Neuronal stem cell (in vitro differentiated cells): ENCODE data around the gene LMTK2.
A peak's percentile ranks its signal among the peaks of the same experiment; 100 is the strongest.

Experiments
- DNase-seq: peaks from one replicate; pipeline ENCODE4 v3.0.0-alpha.2; 2013; ENCODE audit warnings: low spot score
- H2AFZ ChIP-seq: one replicate; pipeline ENCODE4 v1.6.1; 2013; ENCODE audit warnings: mild to moderate bottlenecking, low read length, inconsistent platforms
- H2AK5ac ChIP-seq: 2 replicates; pipeline ENCODE4 v1.6.1; 2013; ENCODE audit warnings: low read depth, mild to moderate bottlenecking, inconsistent platforms, low read length, moderate library complexity, mixed read lengths
- H2BK120ac ChIP-seq: 2 replicates; pipeline ENCODE4 v1.6.1; 2013; ENCODE audit warnings: low read depth, mild to moderate bottlenecking, inconsistent platforms, low read length, moderate library complexity, mixed read lengths
- H2BK12ac ChIP-seq: one replicate; pipeline ENCODE4 v1.6.1; 2013; ENCODE audit warnings: low read length, inconsistent platforms
- H2BK15ac ChIP-seq: 2 replicates; pipeline ENCODE4 v1.6.1; 2013; ENCODE audit warnings: mild to moderate bottlenecking, low read length, inconsistent platforms, mixed read lengths
- H2BK5ac ChIP-seq: one replicate; pipeline ENCODE4 v1.6.1; 2013; ENCODE audit warnings: inconsistent platforms, mild to moderate bottlenecking, low read length, moderate library complexity
- H3K14ac ChIP-seq: one replicate; pipeline ENCODE4 v1.6.1; 2013; ENCODE audit warnings: low read length, inconsistent platforms
- H3K18ac ChIP-seq: 2 replicates; pipeline ENCODE4 v1.6.1; 2013; ENCODE audit warnings: low read length, inconsistent platforms
- H3K23ac ChIP-seq: 2 replicates; pipeline ENCODE4 v1.6.1; 2013; ENCODE audit warnings: low read depth, mild to moderate bottlenecking, mixed read lengths, low read length, inconsistent platforms; ENCODE audit not compliant: poor library complexity
- H3K27ac ChIP-seq: replicated peaks from 3 replicates; pipeline ENCODE4 v1.5.1; 2013; ENCODE audit warnings: low read length, inconsistent platforms
- H3K27me3 ChIP-seq, 3 experiments: 2 replicates each; pipeline ENCODE4 v1.6.1; 2013; ENCODE audit warnings: low read length in 3 of 3, mild to moderate bottlenecking in 2 of 3, inconsistent platforms in 1 of 3, low read depth in 1 of 3, mixed read lengths in 1 of 3, moderate library complexity in 1 of 3; ENCODE audit not compliant: control insufficient read depth in 3 of 3, insufficient read depth in 3 of 3
- H3K36me3 ChIP-seq, 2 donors: replicated peaks in 1 of 2; 2 replicates each; pipeline ENCODE4 v1.6.1; 2013; ENCODE audit warnings: low read length in 2 of 2; ENCODE audit not compliant: control insufficient read depth in 2 of 2, insufficient read depth in 2 of 2
- H3K4ac ChIP-seq: 2 replicates; pipeline ENCODE4 v1.6.1; 2013; ENCODE audit warnings: inconsistent platforms, mild to moderate bottlenecking, low read length, moderate library complexity
- H3K4me1 ChIP-seq, 2 donors: 1 replicate in 1 of 2; 2 replicates in 1 of 2; pipeline ENCODE4 v1.6.1; 2013; ENCODE audit warnings: low read length in 2 of 2, low read depth in 1 of 2; ENCODE audit not compliant: control insufficient read depth in 2 of 2, insufficient read depth in 1 of 2
- H3K4me2 ChIP-seq: one replicate; pipeline ENCODE4 v1.6.1; 2013; ENCODE audit warnings: mild to moderate bottlenecking, low read length, inconsistent platforms; ENCODE audit not compliant: insufficient read depth, poor library complexity, severe bottlenecking
- H3K4me3 ChIP-seq, 2 donors: 2 replicates each; pipeline ENCODE4 v1.5.1; 2013; ENCODE audit warnings: low read length in 2 of 2, mild to moderate bottlenecking in 2 of 2, inconsistent platforms in 1 of 2, moderate library complexity in 1 of 2
- H3K79me1 ChIP-seq: one replicate; pipeline ENCODE4 v1.6.1; 2013; ENCODE audit warnings: low read depth, mild to moderate bottlenecking, inconsistent platforms, low read length, moderate library complexity
- H3K9ac ChIP-seq: one replicate; pipeline ENCODE4 v1.6.1; 2013; ENCODE audit warnings: mild to moderate bottlenecking, low read depth, low read length, inconsistent platforms; ENCODE audit not compliant: poor library complexity
- H3K9me3 ChIP-seq, 2 donors: replicated peaks in 1 of 2; 2 replicates each; pipeline versions ENCODE3 to v1.6.1; 2013; ENCODE audit warnings: low read length in 2 of 2, mild to moderate bottlenecking in 2 of 2, inconsistent platforms in 1 of 2, low read depth in 1 of 2, mixed read lengths in 1 of 2, moderate library complexity in 1 of 2; ENCODE audit not compliant: control insufficient read depth in 2 of 2, insufficient read depth in 1 of 2
- H4K8ac ChIP-seq: one replicate; pipeline ENCODE4 v1.6.1; 2013; ENCODE audit warnings: low read depth, mild to moderate bottlenecking, inconsistent platforms, low read length, moderate library complexity
- H4K91ac ChIP-seq: one replicate; pipeline ENCODE4 v1.6.1; 2013; ENCODE audit warnings: low read length, low read depth, mild to moderate bottlenecking, inconsistent platforms; ENCODE audit not compliant: poor library complexity
- WGBS, 2 donors: extraction: QIAGEN DNeasy Blood & Tissue Kit; methylation state at CpG; one replicate each; pipeline ENCODE4 v1.1.7; 2013; ENCODE audit warnings: missing lambda C conversion rate in 2 of 2, mixed read lengths in 1 of 2; ENCODE audit not compliant: insufficient read length in 2 of 2, insufficient replicate concordance in 1 of 2; ENCODE audit errors: extremely low coverage in 2 of 2; 5-methylcytosine and 5-hydroxymethylcytosine counted together

The LMTK2 gene

GRCh38 chr7:98206451-98207330 is 100.0 kb downstream of the LMTK2 start:
- Histone ChIP-seq H3K14ac (no peak overlapping the region), H3K9ac (peak overlapping the region; percentile 21), H3K27ac (no peak overlapping the region), H3K23ac (peak overlapping the region; percentile 80), H2AK5ac (no peak overlapping the region), H3K18ac (no peak overlapping the region), H2AFZ (no peak overlapping the region), H3K36me3 (peaks cover 16 to 67% of the 10 kb centered on the region in 2 donors), H4K91ac (no peak overlapping the region), H3K4ac (no peak overlapping the region), H3K4me3 (no peak overlapping the region), H2BK15ac (no peak overlapping the region), H4K8ac (no peak overlapping the region), H3K27me3 (no peaks in the 10 kb centered on the region), H3K4me2 (no peak overlapping the region), H3K9me3 (no peaks in the 10 kb centered on the region), H2BK120ac (no peak overlapping the region), H3K79me1 (peaks cover 2% of the 10 kb centered on the region), H2BK5ac (peak overlapping the region; percentile 29), H3K4me1 (peaks cover 0 to 3% of the 10 kb centered on the region in 2 donors), H2BK12ac (no peak overlapping the region)
- no CpG with 5 or more reads among the region's 47 CpGs for WGBS, 2 donors
- no peak for DNase-seq

- Histone ChIP-seq H2AFZ (no peak overlapping the region), H2BK15ac (no peak overlapping the region), H2AK5ac (no peak overlapping the region), H2BK12ac (no peak overlapping the region), H3K36me3 (peaks cover 16 to 43% of the 10 kb centered on the region in 2 donors), H3K4ac (no peak overlapping the region), H3K9ac (no peak overlapping the region), H3K4me1 (peaks cover 0 to 6% of the 10 kb centered on the region in 2 donors), H3K18ac (no peak overlapping the region), H3K79me1 (peaks cover 2% of the 10 kb centered on the region), H3K23ac (no peak overlapping the region), H2BK5ac (no peak overlapping the region), H3K27me3 (no peaks in the 10 kb centered on the region), H3K9me3 (no peaks in the 10 kb centered on the region), H4K91ac (no peak overlapping the region), H2BK120ac (no peak overlapping the region), H3K4me3 (no peak overlapping the region), H4K8ac (no peak overlapping the region), H3K4me2 (no peak overlapping the region), H3K27ac (no peak overlapping the region), H3K14ac (no peak overlapping the region)
- no CpG with 5 or more reads among the region's 17 CpGs for WGBS, 2 donors
- no peak for DNase-seq
These were observed 102.7 kb downstream of the LMTK2 start for GRCh38 chr7:98209166-98209920.

GRCh38 chr7:98210513-98211220 is 104.0 kb downstream of the LMTK2 start:
- no peak overlapping the region for H3K23ac ChIP-seq
- peaks cover 0 to 6% of the 10 kb centered on the region in 2 donors for H3K4me1 ChIP-seq
- H3K4ac ChIP-seq: no peak overlapping the region
- peak overlapping the region; percentile 80 for H3K4me2 ChIP-seq
- peaks cover 11 to 30% of the 10 kb centered on the region in 2 donors for H3K36me3 ChIP-seq
- H3K27ac ChIP-seq: no peak overlapping the region
- peaks cover 5% of the 10 kb centered on the region for H3K79me1 ChIP-seq
- peak overlapping the region; percentile 60 for H3K9ac ChIP-seq
- H2BK120ac ChIP-seq: no peak overlapping the region
- H2BK5ac ChIP-seq: no peak overlapping the region
- no peak overlapping the region for H4K91ac ChIP-seq
- no peak for DNase-seq
- WGBS, 2 donors: no CpG with 5 or more reads among the region's 49 CpGs
- H2AK5ac ChIP-seq: no peak overlapping the region
- peak overlapping the region; percentile 80 for H3K18ac ChIP-seq
- no peak overlapping the region for H2BK12ac ChIP-seq
- no peaks in the 10 kb centered on the region for H3K9me3 ChIP-seq
- no peak overlapping the region for H2AFZ ChIP-seq
- H4K8ac ChIP-seq: no peak overlapping the region
- H3K14ac ChIP-seq: no peak overlapping the region
- no peak overlapping the region for H2BK15ac ChIP-seq
- peak overlapping the region in 1 of 2 donors; percentile 69 for H3K4me3 ChIP-seq
- H3K27me3 ChIP-seq: no peaks in the 10 kb centered on the region
